Subcutaneous adipose tissue (tissue), 4 donors: Measurements from ENCODE around the gene REC8. TPM values are rescaled to one million over a fixed set of nuclear protein-coding genes. Genes with fewer than 3 reads are reported as not detected.

ENCODE experiments used
- total RNA-seq, 4 donors: library from RNA; depleted of rRNA; stranded (reverse); fragments of >200 nt; gene quantifications; one replicate each; pipeline ENCODE4 v1.1.0, GENCODE V29; 2016
- TF ChIP-seq, protein P1 (sequence below): fragments of 450-650 bp; IDR thresholded peaks from one replicate; pipeline ENCODE4 v1.5.1; 2016; ENCODE audit warnings: low read depth, mild to moderate bottlenecking, control low read depth, antibody characterized with exemption, moderate library complexity

Gene REC8
- total RNA-seq, 4 donors from 2014 or later: 3.1 to 27.7 (median 5.5) TPM

- TF ChIP-seq, protein P1, sequence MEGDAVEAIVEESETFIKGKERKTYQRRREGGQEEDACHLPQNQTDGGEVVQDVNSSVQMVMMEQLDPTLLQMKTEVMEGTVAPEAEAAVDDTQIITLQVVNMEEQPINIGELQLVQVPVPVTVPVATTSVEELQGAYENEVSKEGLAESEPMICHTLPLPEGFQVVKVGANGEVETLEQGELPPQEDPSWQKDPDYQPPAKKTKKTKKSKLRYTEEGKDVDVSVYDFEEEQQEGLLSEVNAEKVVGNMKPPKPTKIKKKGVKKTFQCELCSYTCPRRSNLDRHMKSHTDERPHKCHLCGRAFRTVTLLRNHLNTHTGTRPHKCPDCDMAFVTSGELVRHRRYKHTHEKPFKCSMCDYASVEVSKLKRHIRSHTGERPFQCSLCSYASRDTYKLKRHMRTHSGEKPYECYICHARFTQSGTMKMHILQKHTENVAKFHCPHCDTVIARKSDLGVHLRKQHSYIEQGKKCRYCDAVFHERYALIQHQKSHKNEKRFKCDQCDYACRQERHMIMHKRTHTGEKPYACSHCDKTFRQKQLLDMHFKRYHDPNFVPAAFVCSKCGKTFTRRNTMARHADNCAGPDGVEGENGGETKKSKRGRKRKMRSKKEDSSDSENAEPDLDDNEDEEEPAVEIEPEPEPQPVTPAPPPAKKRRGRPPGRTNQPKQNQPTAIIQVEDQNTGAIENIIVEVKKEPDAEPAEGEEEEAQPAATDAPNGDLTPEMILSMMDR: no peak
Observed at GRCh38 chr14:24197056-24197450, 25.2 kb downstream of the REC8 start.

- TF ChIP-seq, protein P1: no peak
Observed at GRCh38 chr14:24198814-24199524, 27.1 kb downstream of the REC8 start.

- TF ChIP-seq, protein P1: no peak
Observed at GRCh38 chr14:24204163-24205146, 32.6 kb downstream of the REC8 start.

DNA sequence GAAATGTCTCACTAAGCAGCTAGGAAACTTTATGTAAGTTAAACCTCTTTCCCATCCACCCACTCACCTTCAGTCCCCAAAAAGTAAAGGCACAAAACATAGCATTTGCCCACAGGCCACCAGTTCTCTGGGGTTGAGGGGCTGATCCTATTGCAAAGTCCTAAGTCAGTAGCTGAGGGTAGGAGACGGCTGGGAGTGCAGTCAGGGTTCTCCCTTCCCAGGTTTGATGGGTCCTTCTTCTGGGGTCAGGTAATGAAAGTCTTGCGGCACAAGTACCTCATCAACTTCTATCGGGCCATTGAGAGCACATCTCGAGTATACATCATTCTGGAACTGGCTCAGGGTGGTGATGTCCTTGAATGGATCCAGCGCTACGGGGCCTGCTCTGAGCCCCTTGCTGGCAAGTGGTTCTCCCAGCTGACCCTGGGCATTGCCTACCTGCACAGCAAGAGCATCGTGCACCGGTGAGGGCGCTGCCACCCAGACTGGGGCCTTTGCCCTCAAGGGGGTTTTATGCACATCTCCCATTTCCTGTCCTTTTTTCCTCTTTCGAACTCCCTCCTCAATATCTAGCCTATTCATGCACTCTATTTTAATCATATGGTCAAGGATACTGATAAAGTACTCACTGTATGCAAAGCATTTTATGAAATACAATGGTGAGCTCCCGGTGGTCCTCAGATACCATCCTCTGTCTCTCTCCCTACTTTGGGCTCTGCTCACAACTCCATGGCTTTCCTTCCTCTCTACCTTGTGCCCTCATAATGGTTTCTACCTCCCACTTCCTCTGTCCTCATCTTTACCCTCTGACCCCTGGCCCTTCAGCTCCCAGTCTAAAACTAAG lies 34.6 kb downstream of the REC8 start:
- TF ChIP-seq, protein P1: no peak

DNA sequence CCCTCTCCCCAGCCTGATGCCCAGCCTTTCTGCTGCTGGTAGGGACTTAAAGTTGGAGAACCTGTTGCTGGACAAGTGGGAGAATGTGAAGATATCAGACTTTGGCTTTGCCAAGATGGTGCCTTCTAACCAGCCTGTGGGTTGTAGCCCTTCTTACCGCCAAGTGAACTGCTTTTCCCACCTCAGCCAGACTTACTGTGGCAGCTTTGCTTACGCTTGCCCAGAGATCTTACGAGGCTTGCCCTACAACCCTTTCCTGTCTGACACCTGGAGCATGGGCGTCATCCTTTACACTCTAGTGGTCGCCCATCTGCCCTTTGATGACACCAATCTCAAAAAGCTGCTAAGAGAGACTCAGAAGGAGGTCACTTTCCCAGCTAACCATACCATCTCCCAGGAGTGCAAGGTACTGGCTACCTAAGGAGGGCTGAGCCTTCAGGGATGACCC lies 35.2 kb downstream of the REC8 start:
- TF ChIP-seq, protein P1: no peak

DNA sequence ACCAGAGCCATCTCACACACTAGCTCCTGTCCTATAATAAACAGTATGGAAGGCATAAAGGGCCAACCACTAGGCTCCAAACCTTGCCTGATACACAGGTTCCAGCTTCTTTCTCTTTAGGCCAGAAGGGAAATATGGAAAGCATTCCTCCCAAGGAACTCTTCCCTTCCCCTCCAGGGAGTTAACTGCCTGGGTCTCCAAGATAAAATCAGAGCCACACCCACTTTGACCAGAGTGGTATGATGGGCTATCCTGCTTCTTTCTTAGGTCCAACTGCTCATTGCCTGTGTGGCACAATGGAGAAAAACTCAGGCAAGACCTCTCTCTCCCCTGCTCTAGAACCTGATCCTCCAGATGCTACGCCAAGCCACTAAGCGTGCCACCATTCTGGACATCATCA lies 35.7 kb downstream of the REC8 start:
- TF ChIP-seq, protein P1: no peak
